ENCODE data around the gene HECW1.
"Not testable (repeated sequence)": the region's sequence is repeated elsewhere in the genome, so short reads cannot be mapped to it uniquely, and the experiment has no call there.

The HECW1 gene

GRCh38 chr7:43208242-43208641 is 95.8 kb downstream of the HECW1 start:
- Histone ChIP-seq H3K4me1 (ENCODE audit: control insufficient read depth, insufficient read depth, low read length) (peaks cover 39% of the 10 kb centered on the region), H3K9ac (ENCODE audit: low read length) (no peak overlapping the region), H3K4me3 (ENCODE audit: low read depth, low read length) (no peak overlapping the region), H3K27ac (ENCODE audit: low read depth, low read length) (peak overlapping the region; percentile 56; the same call in 1 of the 2 replicates), H3K27me3 (ENCODE audit: control insufficient read depth, insufficient read depth, low read length) (no peaks in the 10 kb centered on the region), H3K9me3 (ENCODE audit: control insufficient read depth, insufficient read depth, low read depth, low read length) (no peaks in the 10 kb centered on the region), H3K36me3 (ENCODE audit: control insufficient read depth, insufficient read depth, low read length) (no peaks in the 10 kb centered on the region)

- peaks cover 37% of the 10 kb centered on the region for H3K4me1 ChIP-seq (ENCODE audit: control insufficient read depth, insufficient read depth, low read length)
- H3K9ac ChIP-seq (ENCODE audit: low read length); H3K36me3 ChIP-seq (ENCODE audit: control insufficient read depth, insufficient read depth, low read length); H3K9me3 ChIP-seq (ENCODE audit: control insufficient read depth, insufficient read depth, low read depth, low read length); H3K4me3 ChIP-seq (ENCODE audit: low read depth, low read length); H3K27ac ChIP-seq (ENCODE audit: low read depth, low read length); H3K27me3 ChIP-seq (ENCODE audit: control insufficient read depth, insufficient read depth, low read length): not testable (repeated sequence)
Observed at GRCh38 chr7:43210539-43210938, 98.1 kb downstream of the HECW1 start.

GRCh38 chr7:43211286-43211685 is 98.8 kb downstream of the HECW1 start:
- H3K36me3 ChIP-seq (ENCODE audit: control insufficient read depth, insufficient read depth, low read length), result no peaks in the 10 kb centered on the region
- peaks cover 33% of the 10 kb centered on the region for H3K4me1 ChIP-seq (ENCODE audit: control insufficient read depth, insufficient read depth, low read length)
- no peaks in the 10 kb centered on the region for H3K27me3 ChIP-seq (ENCODE audit: control insufficient read depth, insufficient read depth, low read length)
- H3K4me3 ChIP-seq (ENCODE audit: low read depth, low read length), result no peak overlapping the region
- H3K9me3 ChIP-seq (ENCODE audit: control insufficient read depth, insufficient read depth, low read depth, low read length), result no peaks in the 10 kb centered on the region
- no peak overlapping the region for H3K9ac ChIP-seq (ENCODE audit: low read length)
- no peak overlapping the region for H3K27ac ChIP-seq (ENCODE audit: low read depth, low read length)

- Histone ChIP-seq H3K4me1 (ENCODE audit: control insufficient read depth, insufficient read depth, low read length) (peaks cover 32% of the 10 kb centered on the region), H3K9ac (ENCODE audit: low read length) (no peak overlapping the region)
Observed at GRCh38 chr7:43211693-43212092, 99.2 kb downstream of the HECW1 start.

GRCh38 chr7:43212921-43213320 is 100.5 kb downstream of the HECW1 start:
- no peak overlapping the region for H3K4me3 ChIP-seq (ENCODE audit: low read depth, low read length)
- H3K9ac ChIP-seq (ENCODE audit: low read length), result no peak overlapping the region
- no peaks in the 10 kb centered on the region for H3K9me3 ChIP-seq (ENCODE audit: control insufficient read depth, insufficient read depth, low read depth, low read length)
- H3K36me3 ChIP-seq (ENCODE audit: control insufficient read depth, insufficient read depth, low read length), result no peaks in the 10 kb centered on the region
- H3K27me3 ChIP-seq (ENCODE audit: control insufficient read depth, insufficient read depth, low read length), result no peaks in the 10 kb centered on the region
- peaks cover 30% of the 10 kb centered on the region for H3K4me1 ChIP-seq (ENCODE audit: control insufficient read depth, insufficient read depth, low read length)
- no peak overlapping the region for H3K27ac ChIP-seq (ENCODE audit: low read depth, low read length)

More at GRCh38 chr7:43211693-43212092, 99.2 kb downstream of the HECW1 start:
- Histone ChIP-seq H3K27ac (ENCODE audit: low read depth, low read length) (no peak overlapping the region), H3K4me3 (ENCODE audit: low read depth, low read length) (no peak overlapping the region), H3K36me3 (ENCODE audit: control insufficient read depth, insufficient read depth, low read length) (no peaks in the 10 kb centered on the region), H3K27me3 (ENCODE audit: control insufficient read depth, insufficient read depth, low read length) (no peaks in the 10 kb centered on the region), H3K9me3 (ENCODE audit: control insufficient read depth, insufficient read depth, low read depth, low read length) (no peaks in the 10 kb centered on the region)

GRCh38 chr7:43215061-43215460 is 102.6 kb downstream of the HECW1 start:
- Histone ChIP-seq H3K4me1 (ENCODE audit: control insufficient read depth, insufficient read depth, low read length) (peaks cover 17% of the 10 kb centered on the region), H3K9me3 (ENCODE audit: control insufficient read depth, insufficient read depth, low read depth, low read length) (peaks cover 11% of the 10 kb centered on the region), H3K36me3 (ENCODE audit: control insufficient read depth, insufficient read depth, low read length) (no peaks in the 10 kb centered on the region; the same call in 1 of the 2 replicates), H3K4me3 (ENCODE audit: low read depth, low read length) (no peak overlapping the region), H3K27me3 (ENCODE audit: control insufficient read depth, insufficient read depth, low read length) (no peaks in the 10 kb centered on the region), H3K9ac (ENCODE audit: low read length) (no peak overlapping the region), H3K27ac (ENCODE audit: low read depth, low read length) (no peak overlapping the region)

- H3K9me3 ChIP-seq (ENCODE audit: control insufficient read depth, insufficient read depth, low read depth, low read length), result peaks cover 21% of the 10 kb centered on the region
- peaks cover 7% of the 10 kb centered on the region; the same call in 1 of the 2 replicates for H3K4me1 ChIP-seq (ENCODE audit: control insufficient read depth, insufficient read depth, low read length)
- no peaks in the 10 kb centered on the region; the same call in 1 of the 2 replicates for H3K36me3 ChIP-seq (ENCODE audit: control insufficient read depth, insufficient read depth, low read length)
- H3K27ac ChIP-seq (ENCODE audit: low read depth, low read length), result no peak overlapping the region
- no peaks in the 10 kb centered on the region for H3K27me3 ChIP-seq (ENCODE audit: control insufficient read depth, insufficient read depth, low read length)
- H3K9ac ChIP-seq (ENCODE audit: low read length), result no peak overlapping the region
- no peak overlapping the region for H3K4me3 ChIP-seq (ENCODE audit: low read depth, low read length)
Observed at GRCh38 chr7:43217055-43217454, 104.6 kb downstream of the HECW1 start.

GRCh38 chr7:43218901-43219300 is 106.5 kb downstream of the HECW1 start:
- H3K27me3 ChIP-seq (ENCODE audit: control insufficient read depth, insufficient read depth, low read length); H3K4me1 ChIP-seq (ENCODE audit: control insufficient read depth, insufficient read depth, low read length); H3K9ac ChIP-seq (ENCODE audit: low read length); H3K27ac ChIP-seq (ENCODE audit: low read depth, low read length); H3K36me3 ChIP-seq (ENCODE audit: control insufficient read depth, insufficient read depth, low read length); H3K4me3 ChIP-seq (ENCODE audit: low read depth, low read length): not testable (repeated sequence)
- H3K9me3 ChIP-seq (ENCODE audit: control insufficient read depth, insufficient read depth, low read depth, low read length), result peaks cover 21% of the 10 kb centered on the region

GRCh38 chr7:43220250-43220649 is 107.8 kb downstream of the HECW1 start:
- H3K4me3 ChIP-seq (ENCODE audit: low read depth, low read length), result no peak overlapping the region
- no peaks in the 10 kb centered on the region for H3K4me1 ChIP-seq (ENCODE audit: control insufficient read depth, insufficient read depth, low read length)
- H3K36me3 ChIP-seq (ENCODE audit: control insufficient read depth, insufficient read depth, low read length), result no peaks in the 10 kb centered on the region; the same call in 1 of the 2 replicates
- no peak overlapping the region for H3K27ac ChIP-seq (ENCODE audit: low read depth, low read length)
- no peak overlapping the region for H3K9ac ChIP-seq (ENCODE audit: low read length)
- H3K27me3 ChIP-seq (ENCODE audit: control insufficient read depth, insufficient read depth, low read length), result no peaks in the 10 kb centered on the region
- peaks cover 21% of the 10 kb centered on the region for H3K9me3 ChIP-seq (ENCODE audit: control insufficient read depth, insufficient read depth, low read depth, low read length)

- Histone ChIP-seq H3K27ac (ENCODE audit: low read depth, low read length) (no peak overlapping the region), H3K4me3 (ENCODE audit: low read depth, low read length) (no peak overlapping the region), H3K4me1 (ENCODE audit: control insufficient read depth, insufficient read depth, low read length) (no peaks in the 10 kb centered on the region), H3K36me3 (ENCODE audit: control insufficient read depth, insufficient read depth, low read length) (no peaks in the 10 kb centered on the region; the same call in 1 of the 2 replicates), H3K9ac (ENCODE audit: low read length) (no peak overlapping the region), H3K9me3 (ENCODE audit: control insufficient read depth, insufficient read depth, low read depth, low read length) (peaks cover 21% of the 10 kb centered on the region), H3K27me3 (ENCODE audit: control insufficient read depth, insufficient read depth, low read length) (no peaks in the 10 kb centered on the region)
Observed at GRCh38 chr7:43220742-43221141, 108.3 kb downstream of the HECW1 start.

GRCh38 chr7:43229801-43230200 is 117.4 kb downstream of the HECW1 start:
- Histone ChIP-seq H3K27ac (ENCODE audit: low read depth, low read length) (no peak overlapping the region), H3K36me3 (ENCODE audit: control insufficient read depth, insufficient read depth, low read length) (no peaks in the 10 kb centered on the region), H3K9ac (ENCODE audit: low read length) (no peak overlapping the region), H3K27me3 (ENCODE audit: control insufficient read depth, insufficient read depth, low read length) (no peaks in the 10 kb centered on the region), H3K9me3 (ENCODE audit: control insufficient read depth, insufficient read depth, low read depth, low read length) (no peaks in the 10 kb centered on the region), H3K4me1 (ENCODE audit: control insufficient read depth, insufficient read depth, low read length) (no peaks in the 10 kb centered on the region), H3K4me3 (ENCODE audit: low read depth, low read length) (no peak overlapping the region)

GRCh38 chr7:43232366-43232765 is 119.9 kb downstream of the HECW1 start:
- Histone ChIP-seq H3K4me3 (ENCODE audit: low read depth, low read length) (no peak overlapping the region), H3K27me3 (ENCODE audit: control insufficient read depth, insufficient read depth, low read length) (no peaks in the 10 kb centered on the region), H3K27ac (ENCODE audit: low read depth, low read length) (no peak overlapping the region), H3K4me1 (ENCODE audit: control insufficient read depth, insufficient read depth, low read length) (peaks cover 12% of the 10 kb centered on the region), H3K9ac (ENCODE audit: low read length) (no peak overlapping the region), H3K36me3 (ENCODE audit: control insufficient read depth, insufficient read depth, low read length) (no peaks in the 10 kb centered on the region), H3K9me3 (ENCODE audit: control insufficient read depth, insufficient read depth, low read depth, low read length) (no peaks in the 10 kb centered on the region)

Data from HUES6 (cell line).